H1 (cell line): Measurements from ENCODE around the gene PCCA. TPM values are rescaled to one million over a fixed set of nuclear protein-coding genes. Genes with fewer than 3 reads are reported as not detected.

Source experiments
- CTCF ChIA-PET: fragments of 300-600 bp; sonication (Branson Sonifier 250); formaldehyde crosslinking; loops from one replicate; lab custom pipeline; 2021; ENCODE audit not compliant: partially characterized antibody; lab: Charles Lee
- POLR2A ChIA-PET: fragments of 300-600 bp; sonication (Branson Sonifier 250); formaldehyde crosslinking; loops from one replicate; lab custom pipeline; 2021; ENCODE audit warnings: inconsistent platforms; ENCODE audit not compliant: partially characterized antibody; lab: Charles Lee
- DNase-seq, 2 experiments: peaks; one replicate each; pipeline versions ENCODE4 v3.0.0 to v3.0.0-alpha.2; 2010 to 2022; ENCODE audit warnings: low spot score in 2 of 2, low read depth in 1 of 2, mixed read lengths in 1 of 2
- FAIRE-seq: peaks from 2 replicates; lab custom pipeline; 2011; peaks lifted over from hg19 to GRCh38; lab: Jason Lieb, UNC
- H2AFZ ChIP-seq: 2 replicates; pipeline ENCODE4 v1.8.1; 2012; ENCODE audit warnings: low read length, inconsistent platforms
- H2AK5ac ChIP-seq: 2 replicates; pipeline ENCODE4 v1.6.1; 2013; ENCODE audit warnings: low read depth, low read length
- H2BK120ac ChIP-seq: replicated peaks from 2 replicates; pipeline ENCODE3; 2013; ENCODE audit warnings: low read depth, low read length, inconsistent platforms
- H2BK12ac ChIP-seq: 2 replicates; pipeline ENCODE4 v1.6.1; 2013; ENCODE audit warnings: low read depth, low read length
- H2BK15ac ChIP-seq: 2 replicates; pipeline ENCODE4 v1.6.1; 2013; ENCODE audit warnings: low read length
- H2BK20ac ChIP-seq: 2 replicates; pipeline ENCODE4 v1.6.1; 2013; ENCODE audit warnings: low read length
- H2BK5ac ChIP-seq: 2 replicates; pipeline ENCODE4 v1.6.1; 2013; ENCODE audit warnings: low read depth, low read length
- H3K14ac ChIP-seq: 2 replicates; pipeline ENCODE4 v1.6.1; 2013; ENCODE audit warnings: inconsistent platforms; ENCODE audit not compliant: insufficient read length
- H3K18ac ChIP-seq: 2 replicates; pipeline ENCODE4 v1.6.1; 2013; ENCODE audit warnings: low read length; ENCODE audit errors: extremely low read depth
- H3K23ac ChIP-seq: 2 replicates; pipeline ENCODE4 v1.6.1; 2013; ENCODE audit warnings: inconsistent platforms; ENCODE audit not compliant: insufficient read length
- H3K23me2 ChIP-seq: 2 replicates; pipeline ENCODE4 v1.6.1; 2013; ENCODE audit warnings: low read depth, low read length
- H3K27ac ChIP-seq: 2 replicates; pipeline ENCODE4 v1.6.1; 2011; ENCODE audit warnings: low read depth, low read length, inconsistent platforms
- H3K27me3 ChIP-seq, 4 experiments: replicated peaks in 1 of 4; 1 replicate in 1 of 4; 2 replicates in 3 of 4; pipeline versions ENCODE4 v1.6.1 to v1.8.1; 2011 to 2013; ENCODE audit warnings: low read length in 3 of 4, mild to moderate bottlenecking in 3 of 4, inconsistent platforms in 2 of 4, mixed read lengths in 2 of 4, moderate library complexity in 1 of 4; ENCODE audit not compliant: control insufficient read depth in 3 of 4, insufficient read depth in 3 of 4; ENCODE audit errors: extremely low read depth in 1 of 4
- H3K36me3 ChIP-seq, 4 experiments: 2 replicates each; pipeline versions ENCODE4 v1.6.1 to v1.8.1; 2011 to 2013; ENCODE audit warnings: mild to moderate bottlenecking in 4 of 4, low read length in 3 of 4, moderate library complexity in 2 of 4, control low read depth in 1 of 4, inconsistent platforms in 1 of 4; ENCODE audit not compliant: insufficient read depth in 4 of 4, control insufficient read depth in 2 of 4
- H3K4ac ChIP-seq: replicated peaks from 2 replicates; pipeline ENCODE3; 2013; ENCODE audit warnings: low read length, low read depth, mixed read lengths, inconsistent platforms; ENCODE audit not compliant: insufficient read length
- H3K4me1 ChIP-seq, 4 experiments: replicated peaks in 1 of 4; 1 replicate in 1 of 4; 2 replicates in 3 of 4; pipeline versions ENCODE4 v1.6.1 to v1.8.1; 2011 to 2013; ENCODE audit warnings: low read length in 3 of 4, inconsistent platforms in 2 of 4, mixed read lengths in 1 of 4; ENCODE audit not compliant: insufficient read depth in 4 of 4, control insufficient read depth in 3 of 4
- H3K4me2 ChIP-seq, 2 experiments: 2 replicates each; pipeline versions ENCODE4 v1.6.1 to v1.8.1; 2011 to 2013; ENCODE audit warnings: low read depth in 2 of 2, low read length in 2 of 2, control low read depth in 1 of 2, inconsistent platforms in 1 of 2, mild to moderate bottlenecking in 1 of 2; ENCODE audit not compliant: insufficient read depth in 1 of 2
- H3K4me3 ChIP-seq, 4 experiments: fragments of 200-600, 300-600 bp in 1 of 4; sonication (generic), shearing (Covaris generic), sonication (Bioruptor Twin) in 1 of 4; 2 replicates each; pipeline versions ENCODE4 v1.5.1 to v1.8.1; 2011 to 2016; ENCODE audit warnings: low read length in 4 of 4, low read depth in 3 of 4, control low read depth in 2 of 4, inconsistent platforms in 2 of 4, mild to moderate bottlenecking in 2 of 4, mixed read lengths in 1 of 4, moderate library complexity in 1 of 4; ENCODE audit not compliant: insufficient read depth in 2 of 4; ENCODE audit errors: extremely low read depth in 1 of 4
- H3K56ac ChIP-seq: replicated peaks from 2 replicates; pipeline ENCODE3; 2013; ENCODE audit warnings: low read depth, mild to moderate bottlenecking, mixed read lengths, low read length, inconsistent platforms; ENCODE audit not compliant: insufficient read length
- H3K79me1 ChIP-seq: 2 replicates; pipeline ENCODE4 v1.6.1; 2013; ENCODE audit warnings: low read depth, low read length, control low read depth
- H3K79me2 ChIP-seq, 2 experiments: 2 replicates each; pipeline versions ENCODE4 v1.6.1 to v1.8.1; 2012 to 2013; ENCODE audit warnings: low read length in 2 of 2, mild to moderate bottlenecking in 2 of 2, inconsistent platforms in 1 of 2; ENCODE audit not compliant: insufficient read depth in 2 of 2, control insufficient read depth in 1 of 2
- H3K9ac ChIP-seq, 4 experiments: replicated peaks in 1 of 4; 1 replicate in 1 of 4; 2 replicates in 3 of 4; pipeline versions ENCODE4 v1.6.1 to v1.8.1; 2011 to 2013; ENCODE audit warnings: low read depth in 3 of 4, low read length in 3 of 4, control low read depth in 2 of 4, mild to moderate bottlenecking in 2 of 4, moderate library complexity in 2 of 4, inconsistent platforms in 1 of 4; ENCODE audit errors: extremely low read depth in 1 of 4
- H3K9me3 ChIP-seq, 2 experiments: 2 replicates each; pipeline versions ENCODE4 v1.6.1 to v1.8.1; 2012 to 2013; ENCODE audit warnings: mild to moderate bottlenecking in 2 of 2, moderate library complexity in 2 of 2, control low read depth in 1 of 2, inconsistent platforms in 1 of 2, low read depth in 1 of 2, low read length in 1 of 2, mixed read lengths in 1 of 2; ENCODE audit not compliant: insufficient read depth in 2 of 2
- H4K20me1 ChIP-seq, 2 experiments: replicated peaks in 1 of 2; 2 replicates each; pipeline versions ENCODE3 to v1.8.1; 2011 to 2013; ENCODE audit warnings: inconsistent platforms in 2 of 2, low read length in 2 of 2, mild to moderate bottlenecking in 1 of 2; ENCODE audit not compliant: insufficient read depth in 2 of 2, control insufficient read depth in 1 of 2
- H4K5ac ChIP-seq: 2 replicates; pipeline ENCODE4 v1.6.1; 2013; ENCODE audit warnings: low read length, low read depth, mixed read lengths, inconsistent platforms; ENCODE audit not compliant: insufficient read length
- H4K8ac ChIP-seq: 2 replicates; pipeline ENCODE4 v1.8.0; 2013; ENCODE audit warnings: mild to moderate bottlenecking, moderate library complexity, low read length, inconsistent platforms; ENCODE audit not compliant: insufficient read depth; ENCODE audit errors: extremely low read depth
- H4K91ac ChIP-seq: replicated peaks from 2 replicates; pipeline ENCODE3; 2013; ENCODE audit warnings: low read length, mixed read lengths, inconsistent platforms; ENCODE audit not compliant: insufficient read length
- ASH2L ChIP-seq: fragments of 200-600, 300-600 bp; sonication (generic); IDR thresholded peaks from one replicate; pipeline ENCODE4 v1.7.1; 2017; ENCODE audit warnings: low read length
- BRCA1 ChIP-seq: IDR thresholded peaks from 2 replicates; pipeline ENCODE4 v1.6.1; 2012; ENCODE audit warnings: low read depth, low read length, improper control_type of control experiment
- CHD1 ChIP-seq: IDR thresholded peaks from 2 replicates; pipeline ENCODE4 v1.6.1; 2012; ENCODE audit warnings: low read depth, low read length, improper control_type of control experiment
- HDAC6 ChIP-seq: IDR thresholded peaks from one replicate; pipeline ENCODE4 v1.7.1; 2012; ENCODE audit warnings: low read depth, mild to moderate bottlenecking, inconsistent platforms, low read length, moderate library complexity
- NRF1 ChIP-seq: IDR thresholded peaks from 2 replicates; pipeline ENCODE4 v1.6.1; 2011; ENCODE audit warnings: mild to moderate bottlenecking, low read depth, low read length, improper control_type of control experiment
- POLR2A ChIP-seq, 2 experiments: IDR thresholded peaks; 1 replicate in 1 of 2; 2 replicates in 1 of 2; pipeline ENCODE4 v1.6.1; 2011; ENCODE audit warnings: low read depth in 2 of 2, low read length in 2 of 2, mild to moderate bottlenecking in 2 of 2; ENCODE audit errors: control extremely low read depth in 1 of 2
- RNF2 ChIP-seq: fragments of 200-900, 300-1000 bp; sonication (generic); IDR thresholded peaks from 2 replicates; pipeline ENCODE4 v1.7.1; 2016; ENCODE audit warnings: borderline replicate concordance, low read depth, mild to moderate bottlenecking, antibody characterized with exemption, low read length; ENCODE audit not compliant: poor library complexity, severe bottlenecking; ENCODE audit errors: missing control alignments
- TAF7 ChIP-seq: optimal IDR thresholded peaks from 2 replicates; pipeline ENCODE3; 2011; ENCODE audit warnings: low read depth, mild to moderate bottlenecking, inconsistent platforms, low read length, moderate library complexity, borderline replicate concordance
- ZNF274 ChIP-seq: IDR thresholded peaks from 2 replicates; pipeline ENCODE4 v1.7.0; 2012; ENCODE audit warnings: low read length, borderline replicate concordance; ENCODE audit errors: extremely low read depth
- WGBS, 2 experiments: shearing (Covaris generic) in 1 of 2; methylation state at CpG; one replicate each; pipeline versions ENCODE4 v1.1.6 to v1.1.7; 2013 to 2015; ENCODE audit warnings: low lambda C conversion rate in 2 of 2, mixed read lengths in 2 of 2, inconsistent platforms in 1 of 2, low coverage in 1 of 2, missing lambda C conversion rate in 1 of 2; ENCODE audit not compliant: insufficient replicate concordance in 2 of 2, insufficient coverage in 1 of 2, insufficient read length in 1 of 2; ENCODE audit errors: extremely low coverage in 1 of 2, missing lambda C conversion rate in 1 of 2; 5-methylcytosine and 5-hydroxymethylcytosine counted together
- polyA plus RNA-seq, 7 experiments: library from polyadenylated mRNA; depleted of rRNA in 3 of 7; stranded (reverse) in 5 of 7; unstranded in 2 of 7; fragments of >200 nt in 5 of 7; fragments of 200-250 nt in 2 of 7; gene quantifications; 1 replicate in 5 of 7; 2 replicates in 1 of 7; 4 replicates in 1 of 7; pipeline versions ENCODE4 v1.2.1 to v1.2.3, GENCODE V29; 2011 to 2013; ENCODE audit warnings: missing spikeins in 2 of 7, mixed read lengths in 2 of 7
- total RNA-seq: library from RNA; stranded (reverse); fragmentation: NEBNext Ultra II Directional; extraction: Animal tissue kit (Norgen Biotek cat#: 25700); gene quantifications from 2 replicates; pipeline ENCODE4 v1.2.1, GENCODE V29; 2021

The PCCA gene
- total and polyA plus RNA-seq, 2 of the 8 experiments (the other 6 are each of a cell fraction or from before 2014, with no cell fraction given), result 18.4 to 49.8 TPM

GRCh38 chr13:100254002-100254401 lies 165.1 kb downstream of the PCCA start:
- no peak overlapping the region for H2BK120ac ChIP-seq
- no peak overlapping the region for H3K4me3 ChIP-seq
- H3K23ac ChIP-seq, result no peak overlapping the region
- no peaks in the 10 kb centered on the region for H3K27me3 ChIP-seq
- H4K20me1 ChIP-seq, result no peaks in the 10 kb centered on the region
- FAIRE-seq (no peak), DNase-seq (no peak)
- no peak overlapping the region for H3K27ac ChIP-seq
- WGBS, 2 experiments, result 83% methylated on average over 7 of the region's 7 CpGs; no CpG with 5 or more reads in 1 of the 2 experiments
- no peaks in the 10 kb centered on the region for H3K23me2 ChIP-seq
- ChIA-PET POLR2A (no interaction called here), CTCF (interaction anchor here (0.8 kb wide), 1 partner anchor 597 kb away, joined by 3 read pairs; no protein-coding TSS in a partner anchor)
- no peak overlapping the region for H4K91ac ChIP-seq
- no peak overlapping the region for H3K56ac ChIP-seq
- no peaks in the 10 kb centered on the region; a peak in 1 of 4 replicates for H3K79me2 ChIP-seq
- H3K9me3 ChIP-seq, result no peaks in the 10 kb centered on the region
- H3K14ac ChIP-seq, result no peak overlapping the region
- H2BK20ac ChIP-seq, result no peak overlapping the region
- no peak overlapping the region for H2AFZ ChIP-seq
- no peak overlapping the region for H3K4ac ChIP-seq
- H2AK5ac ChIP-seq, result no peak overlapping the region
- no peak overlapping the region for H3K4me2 ChIP-seq
- no peak overlapping the region for H3K18ac ChIP-seq
- no peak overlapping the region for H2BK12ac ChIP-seq
- no peaks in the 10 kb centered on the region for H3K36me3 ChIP-seq
- H4K8ac ChIP-seq, result no peak overlapping the region
- peaks cover 0 to 2% (median 0%) of the 10 kb centered on the region in 4 experiments; a peak in 3 of 7 replicates for H3K4me1 ChIP-seq
- H3K79me1 ChIP-seq, result no peaks in the 10 kb centered on the region
- H2BK5ac ChIP-seq, result no peak overlapping the region
- no peak overlapping the region for H4K5ac ChIP-seq
- H3K9ac ChIP-seq, result no peak overlapping the region
- H2BK15ac ChIP-seq, result no peak overlapping the region
- TF ChIP-seq ASH2L (no peak), POLR2A (IDR thresholded peaks at IDR 0.05; ENCODE audit: control extremely low read depth in 1 of 2, low read depth in 2 of 2, low read length in 2 of 2) (no peak), CHD1 (no peak), BRCA1 (no peak), NRF1 (no peak), ZNF274 (no peak), HDAC6 (no peak), TAF7 (no peak), RNF2 (no peak)
